Measurements from ENCODE around the gene GAK.

GAK gene

DNA sequence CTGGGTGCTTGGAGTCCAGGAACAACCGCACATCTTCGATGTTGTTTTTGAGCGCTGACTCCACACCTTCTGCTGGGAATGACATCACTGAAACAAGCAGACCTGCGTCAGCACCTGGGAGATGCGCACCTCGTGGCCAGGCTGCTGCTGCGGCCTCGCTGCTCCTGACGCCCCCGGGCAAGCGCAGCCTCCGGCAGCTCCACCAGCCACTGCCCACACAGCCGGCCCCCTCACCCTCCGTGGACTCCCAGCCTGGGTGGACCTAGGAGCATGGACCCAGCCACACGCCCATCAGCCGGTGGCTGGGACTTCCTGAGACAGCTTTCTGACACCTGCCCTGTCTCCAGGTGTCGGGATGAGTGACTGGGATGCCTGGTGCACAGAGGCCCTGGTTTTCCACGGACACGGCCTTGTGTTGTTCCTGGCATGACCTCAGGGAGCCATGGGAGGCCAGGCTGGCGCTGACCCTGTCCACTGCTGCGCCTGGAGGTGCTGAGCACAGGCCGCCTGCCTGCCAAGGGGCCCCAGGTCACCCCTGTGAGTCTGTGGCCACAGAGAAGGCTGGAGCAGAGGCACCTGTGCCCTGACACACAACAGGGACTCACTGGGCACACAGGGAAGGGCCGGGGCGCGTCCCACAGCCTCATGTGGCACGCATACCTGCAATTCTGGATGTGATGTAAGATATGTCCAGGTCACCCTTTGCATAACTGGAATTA is 48.6 kb downstream of the GAK start:
- no peak for DNase-seq (ENCODE audit: low read depth)
- H3K4me3 ChIP-seq (ENCODE audit: control insufficient read depth, low read depth, low read length) = no peak overlapping the region
- no peak for TF ChIP-seq CTCF (conservative IDR thresholded peaks at IDR 0.05; ENCODE audit: control insufficient read depth, insufficient read depth, low read depth, low read length)

DNA sequence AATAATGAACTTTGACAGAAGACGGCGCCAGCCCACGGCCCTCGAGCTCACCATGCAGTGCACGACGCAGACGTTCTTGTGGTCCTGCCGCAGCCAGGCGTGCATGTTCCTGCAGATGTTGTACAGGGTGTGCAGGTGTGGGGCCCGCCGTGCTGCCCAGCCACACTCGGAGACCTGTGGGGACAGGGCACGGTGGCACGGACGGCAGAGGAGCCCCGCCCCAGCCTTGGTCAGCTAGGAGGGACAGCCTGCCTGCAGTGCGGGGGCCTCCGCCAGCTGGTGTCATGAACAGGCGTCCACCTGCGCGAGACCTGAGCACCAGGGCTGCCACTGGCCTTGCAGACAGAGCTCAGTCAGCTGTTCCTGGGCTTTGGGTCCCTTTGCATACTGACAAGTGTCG is 49.5 kb downstream of the GAK start:
- no peak for TF ChIP-seq CTCF (conservative IDR thresholded peaks at IDR 0.05; ENCODE audit: control insufficient read depth, insufficient read depth, low read depth, low read length)
- no peak for DNase-seq (ENCODE audit: low read depth)
- no peak overlapping the region for H3K4me3 ChIP-seq (ENCODE audit: control insufficient read depth, low read depth, low read length)

- no peak overlapping the region for H3K4me3 ChIP-seq (ENCODE audit: control insufficient read depth, low read depth, low read length)
- TF ChIP-seq CTCF (conservative IDR thresholded peaks at IDR 0.05; ENCODE audit: control insufficient read depth, insufficient read depth, low read depth, low read length) = no peak
- no peak for DNase-seq (ENCODE audit: low read depth)
These were observed 50.4 kb downstream of the GAK start for GRCh38 chr4:881709-882108.

GRCh38 chr4:880684-881405 is 51.3 kb downstream of the GAK start:
- DNase-seq (ENCODE audit: low read depth) = no peak
- TF ChIP-seq CTCF (conservative IDR thresholded peaks at IDR 0.05; ENCODE audit: control insufficient read depth, insufficient read depth, low read depth, low read length) = no peak
- no peak overlapping the region for H3K4me3 ChIP-seq (ENCODE audit: control insufficient read depth, low read depth, low read length)

DNA sequence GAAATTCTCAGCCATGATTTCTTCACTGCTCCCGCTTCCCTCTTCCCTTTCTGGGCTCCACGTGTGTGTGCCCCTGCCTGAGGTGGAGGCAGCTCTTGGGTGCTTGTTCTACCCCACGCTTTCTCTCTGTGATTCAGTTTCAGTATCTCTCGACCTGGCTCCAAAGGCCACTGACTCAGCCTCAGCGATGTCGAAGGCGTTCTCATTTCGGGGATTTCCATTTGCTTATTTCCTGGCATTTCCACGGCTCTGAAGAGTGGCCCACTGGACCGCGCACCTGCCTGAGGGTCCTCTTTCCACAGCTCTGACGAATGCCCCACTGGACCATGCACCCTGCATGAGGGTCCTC is 52.4 kb downstream of the GAK start:
- no peak overlapping the region for H3K4me3 ChIP-seq (ENCODE audit: control insufficient read depth, low read depth, low read length)
- peak; percentile 16 for DNase-seq (ENCODE audit: low read depth)
- TF ChIP-seq CTCF (conservative IDR thresholded peaks at IDR 0.05; ENCODE audit: control insufficient read depth, insufficient read depth, low read depth, low read length) = no peak

DNA sequence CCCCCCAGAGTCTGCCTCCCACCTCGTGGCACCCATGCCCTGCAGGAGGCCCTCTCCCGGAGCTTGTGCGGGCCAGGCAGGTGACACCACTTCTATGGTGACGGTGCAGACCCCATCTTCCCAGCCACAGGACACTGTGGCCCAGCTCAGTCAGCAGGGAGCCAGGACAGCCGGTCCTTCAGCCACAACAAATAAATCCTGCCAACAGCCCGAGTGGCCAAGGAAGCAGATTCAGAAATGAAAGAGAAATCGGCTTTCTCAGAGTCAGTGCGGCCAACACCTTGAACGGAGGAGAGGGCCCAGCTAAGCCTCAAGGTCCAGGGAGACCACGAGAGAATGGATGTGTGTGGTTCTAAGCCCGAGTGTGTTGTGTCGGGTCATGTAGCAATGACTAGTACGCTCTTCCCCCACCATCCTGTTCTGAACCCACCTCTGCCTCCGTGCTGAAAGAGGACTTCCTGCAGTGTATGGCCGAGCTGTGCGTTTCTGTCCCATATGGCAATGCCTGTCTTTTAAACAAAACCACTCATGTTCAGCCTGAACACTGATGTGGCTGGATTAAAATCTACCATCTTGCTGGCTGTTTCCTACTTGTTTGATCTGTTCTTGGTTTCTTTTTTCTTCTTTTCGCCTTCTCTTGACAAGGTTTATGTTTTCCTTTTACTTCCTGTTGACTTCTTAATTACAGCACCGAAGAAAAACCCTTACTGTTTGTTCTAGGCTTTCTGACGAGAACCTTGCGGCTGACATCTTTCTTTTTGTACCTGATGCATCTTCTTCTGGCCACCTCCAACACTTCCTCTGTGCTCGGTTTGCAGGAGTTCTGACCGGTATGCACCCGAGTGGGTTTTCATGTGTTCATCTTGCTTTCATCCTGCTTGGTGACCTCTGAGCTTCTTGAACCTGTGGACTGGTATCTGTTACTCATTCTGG is 53.1 kb downstream of the GAK start:
- no peak for DNase-seq (ENCODE audit: low read depth)
- no peak overlapping the region for H3K4me3 ChIP-seq (ENCODE audit: control insufficient read depth, low read depth, low read length)
- TF ChIP-seq CTCF (conservative IDR thresholded peaks at IDR 0.05; ENCODE audit: control insufficient read depth, insufficient read depth, low read depth, low read length) = no peak
